Loucy (cell line): ENCODE results near the gene SUPV3L1.
"Not testable (repeated sequence)": the region's sequence is repeated elsewhere in the genome, so short reads cannot be mapped to it uniquely, and the experiment has no call there.

ENCODE experiments used
- H2AFZ ChIP-seq: fragments of 200-600 bp; sonication (generic); 2 replicates; pipeline ENCODE4 v1.6.0; 2016; ENCODE audit warnings: antibody characterized with exemption, mild to moderate bottlenecking, low read length, moderate library complexity
- H3F3A ChIP-seq: fragments of 200-600 bp; 2 replicates; pipeline ENCODE4 v1.6.0; 2016; ENCODE audit warnings: antibody characterized with exemption, low read depth, mild to moderate bottlenecking
- H3K27me3 ChIP-seq: fragments of 200-600 bp; sonication (generic); 2 replicates; pipeline ENCODE4 v1.6.1; 2014; ENCODE audit warnings: low read length, mild to moderate bottlenecking; ENCODE audit not compliant: insufficient read depth, poor library complexity, severe bottlenecking
- H3K36me3 ChIP-seq: fragments of 200-600 bp; sonication (generic); 2 replicates; pipeline ENCODE4 v1.6.1; 2016; ENCODE audit warnings: low read length; ENCODE audit not compliant: insufficient read depth
- H3K4me1 ChIP-seq: fragments of 200-600 bp; sonication (generic); 2 replicates; pipeline ENCODE4 v1.5.1; 2014; ENCODE audit warnings: low read length, mild to moderate bottlenecking; ENCODE audit not compliant: insufficient read depth, poor library complexity, severe bottlenecking
- H3K4me2 ChIP-seq: fragments of 200-600 bp; sonication (generic); 2 replicates; pipeline ENCODE4 v1.6.0; 2014; ENCODE audit warnings: antibody characterized with exemption, low read length, low read depth, mild to moderate bottlenecking; ENCODE audit not compliant: poor library complexity, severe bottlenecking
- H3K4me3 ChIP-seq: fragments of 200-600 bp; sonication (generic); 2 replicates; pipeline ENCODE4 v1.5.1; 2014; ENCODE audit warnings: low read length, mild to moderate bottlenecking, mixed read lengths; ENCODE audit not compliant: poor library complexity, severe bottlenecking
- H3K79me2 ChIP-seq: fragments of 200-600 bp; sonication (generic); 2 replicates; pipeline ENCODE4 v1.6.1; 2014; ENCODE audit warnings: low read length; ENCODE audit not compliant: insufficient read depth
- H3K9ac ChIP-seq: fragments of 200-600 bp; sonication (generic); 2 replicates; pipeline ENCODE4 v1.6.0; 2014; ENCODE audit warnings: mild to moderate bottlenecking, low read depth, low read length, moderate library complexity; ENCODE audit not compliant: poor library complexity, severe bottlenecking
- H3K9me2 ChIP-seq: fragments of 200-600 bp; sonication (generic); replicated peaks from 2 replicates; pipeline ENCODE4 v1.6.1; 2016; ENCODE audit warnings: low read depth, low read length, mixed read lengths
- H3K9me3 ChIP-seq: fragments of 200-600 bp; sonication (generic); 2 replicates; pipeline ENCODE4 v1.6.1; 2014; ENCODE audit warnings: mild to moderate bottlenecking, antibody characterized with exemption, low read length, low read depth; ENCODE audit not compliant: insufficient read depth
- H4K20me1 ChIP-seq: fragments of 200-600 bp; sonication (generic); 2 replicates; pipeline ENCODE4 v1.6.0; 2014; ENCODE audit warnings: antibody characterized with exemption, low read length, mild to moderate bottlenecking; ENCODE audit not compliant: insufficient read depth, poor library complexity, severe bottlenecking
- EZH2phosphoT487 ChIP-seq: fragments of 200-600 bp; IDR thresholded peaks from 2 replicates; pipeline ENCODE4 v1.6.1; 2018; ENCODE audit warnings: antibody characterized with exemption, mild to moderate bottlenecking, moderate library complexity, borderline replicate concordance
- TF ChIP-seq, protein P1 (sequence below): fragments of 200-600 bp; sonication (generic); conservative IDR thresholded peaks from 2 replicates; pipeline ENCODE4 v1.5.1; 2014; ENCODE audit warnings: mild to moderate bottlenecking, antibody characterized with exemption, low read length

SUPV3L1 gene

DNA sequence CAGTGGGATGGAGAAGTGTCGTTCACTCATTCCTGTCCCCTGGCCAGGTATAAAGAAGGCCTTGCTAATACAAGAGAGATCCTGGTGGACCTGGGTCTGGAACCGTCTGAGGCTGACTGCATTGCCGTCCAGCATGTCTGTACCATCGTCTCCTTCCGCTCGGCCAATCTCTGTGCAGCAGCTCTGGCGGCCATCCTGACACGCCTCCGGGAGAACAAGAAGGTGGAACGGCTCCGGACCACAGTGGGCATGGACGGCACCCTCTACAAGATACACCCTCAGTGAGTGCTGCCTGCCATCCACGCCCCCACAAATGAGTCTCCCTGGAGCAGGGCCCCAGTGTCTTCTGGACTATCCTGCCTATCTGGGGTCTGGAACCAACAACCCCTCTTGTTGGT is 67.3 kb downstream of the SUPV3L1 start:
- Histone ChIP-seq H3K79me2 (no peaks in the 10 kb centered on the region), H3K9me2 (no peaks in the 10 kb centered on the region), H3K9ac (no peak overlapping the region), H3F3A (no peaks in the 10 kb centered on the region), H3K4me2 (no peak overlapping the region), H3K27me3 (no peaks in the 10 kb centered on the region), H2AFZ (no peak overlapping the region), H3K9me3 (no peaks in the 10 kb centered on the region), H3K36me3 (no peaks in the 10 kb centered on the region), H3K4me1 (no peaks in the 10 kb centered on the region), H4K20me1 (no peaks in the 10 kb centered on the region), H3K4me3 (no peak overlapping the region)
- no peak for TF ChIP-seq EZH2phosphoT487
- TF ChIP-seq, protein P1, sequence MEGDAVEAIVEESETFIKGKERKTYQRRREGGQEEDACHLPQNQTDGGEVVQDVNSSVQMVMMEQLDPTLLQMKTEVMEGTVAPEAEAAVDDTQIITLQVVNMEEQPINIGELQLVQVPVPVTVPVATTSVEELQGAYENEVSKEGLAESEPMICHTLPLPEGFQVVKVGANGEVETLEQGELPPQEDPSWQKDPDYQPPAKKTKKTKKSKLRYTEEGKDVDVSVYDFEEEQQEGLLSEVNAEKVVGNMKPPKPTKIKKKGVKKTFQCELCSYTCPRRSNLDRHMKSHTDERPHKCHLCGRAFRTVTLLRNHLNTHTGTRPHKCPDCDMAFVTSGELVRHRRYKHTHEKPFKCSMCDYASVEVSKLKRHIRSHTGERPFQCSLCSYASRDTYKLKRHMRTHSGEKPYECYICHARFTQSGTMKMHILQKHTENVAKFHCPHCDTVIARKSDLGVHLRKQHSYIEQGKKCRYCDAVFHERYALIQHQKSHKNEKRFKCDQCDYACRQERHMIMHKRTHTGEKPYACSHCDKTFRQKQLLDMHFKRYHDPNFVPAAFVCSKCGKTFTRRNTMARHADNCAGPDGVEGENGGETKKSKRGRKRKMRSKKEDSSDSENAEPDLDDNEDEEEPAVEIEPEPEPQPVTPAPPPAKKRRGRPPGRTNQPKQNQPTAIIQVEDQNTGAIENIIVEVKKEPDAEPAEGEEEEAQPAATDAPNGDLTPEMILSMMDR: no peak

DNA sequence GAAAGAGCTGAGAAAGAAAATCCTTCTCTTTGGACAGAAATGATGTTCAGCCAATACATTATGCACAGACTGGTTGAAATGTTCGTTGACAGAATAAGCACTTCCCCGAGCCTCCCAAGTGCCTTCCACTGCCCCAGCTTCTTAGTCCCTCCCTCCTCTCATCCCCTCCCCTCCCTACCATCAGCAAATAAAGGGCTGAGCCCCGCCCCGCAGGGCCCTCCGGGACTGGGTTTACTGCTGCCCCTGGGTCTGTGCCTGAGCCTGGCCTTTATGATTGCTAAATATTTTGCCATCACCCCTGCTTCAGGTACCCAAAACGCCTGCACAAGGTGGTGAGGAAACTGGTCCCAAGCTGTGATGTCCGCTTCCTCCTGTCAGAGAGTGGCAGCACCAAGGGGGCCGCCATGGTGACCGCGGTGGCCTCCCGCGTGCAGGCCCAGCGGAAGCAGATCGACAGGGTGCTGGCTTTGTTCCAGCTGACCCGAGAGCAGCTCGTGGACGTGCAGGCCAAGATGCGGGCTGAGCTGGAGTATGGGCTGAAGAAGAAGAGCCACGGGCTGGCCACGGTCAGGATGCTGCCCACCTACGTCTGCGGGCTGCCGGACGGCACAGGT is 68.2 kb downstream of the SUPV3L1 start:
- no peak for TF ChIP-seq EZH2phosphoT487
- Histone ChIP-seq H4K20me1 (no peaks in the 10 kb centered on the region), H3K27me3 (no peaks in the 10 kb centered on the region), H3K9me2 (no peaks in the 10 kb centered on the region), H3K4me2 (no peak overlapping the region), H2AFZ (no peak overlapping the region), H3K9me3 (no peaks in the 10 kb centered on the region), H3K4me1 (no peaks in the 10 kb centered on the region), H3K36me3 (no peaks in the 10 kb centered on the region), H3F3A (no peaks in the 10 kb centered on the region), H3K9ac (no peak overlapping the region), H3K4me3 (no peak overlapping the region), H3K79me2 (no peaks in the 10 kb centered on the region)

DNA sequence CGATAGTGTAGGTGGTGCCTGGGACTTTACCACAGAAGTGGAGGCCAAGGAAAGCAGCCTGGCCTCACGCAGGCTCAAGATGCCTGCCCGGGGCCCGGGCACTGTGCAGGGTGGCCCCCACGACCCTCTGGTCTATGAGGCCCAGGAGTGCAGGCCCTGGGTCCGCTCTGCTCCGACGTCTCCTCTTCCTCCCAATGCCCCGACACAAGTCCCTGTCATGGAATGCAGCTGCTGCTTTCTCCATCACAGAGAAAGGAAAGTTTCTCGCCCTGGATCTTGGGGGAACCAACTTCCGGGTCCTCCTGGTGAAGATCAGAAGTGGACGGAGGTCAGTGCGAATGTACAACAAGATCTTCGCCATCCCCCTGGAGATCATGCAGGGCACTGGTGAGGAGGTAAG is 70.0 kb downstream of the SUPV3L1 start:
- Histone ChIP-seq H3K9ac (no peak overlapping the region), H3K4me2 (no peak overlapping the region), H3K9me3 (no peaks in the 10 kb centered on the region), H2AFZ (no peak overlapping the region), H3K36me3 (no peaks in the 10 kb centered on the region), H4K20me1 (no peaks in the 10 kb centered on the region), H3F3A (no peaks in the 10 kb centered on the region), H3K9me2 (no peaks in the 10 kb centered on the region), H3K4me1 (no peaks in the 10 kb centered on the region), H3K27me3 (no peaks in the 10 kb centered on the region), H3K4me3 (no peak overlapping the region), H3K79me2 (no peaks in the 10 kb centered on the region)
- TF ChIP-seq EZH2phosphoT487: no peak
- TF ChIP-seq, protein P1: no peak

DNA sequence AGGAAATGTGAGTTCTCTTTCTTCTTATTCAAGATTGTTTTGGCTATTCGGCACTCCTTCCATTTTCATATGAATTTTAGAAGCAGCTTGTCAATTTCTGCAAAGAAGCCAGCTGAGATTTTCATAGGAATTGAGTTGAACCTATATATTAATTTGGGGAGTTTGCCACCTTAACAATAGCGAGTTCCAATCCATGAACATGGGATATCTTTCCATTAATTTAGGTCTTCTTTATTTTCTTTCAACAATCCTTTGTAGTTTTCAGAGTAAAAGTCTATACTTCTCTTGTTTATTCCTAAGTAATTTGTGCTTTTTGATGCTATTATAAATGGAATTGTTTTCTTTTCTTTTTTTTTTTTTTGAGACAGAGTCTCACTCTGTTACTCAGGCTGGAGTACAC is 71.4 kb downstream of the SUPV3L1 start:
- H3K4me2 ChIP-seq, H3K27me3 ChIP-seq, H3K4me3 ChIP-seq, H4K20me1 ChIP-seq, H3K79me2 ChIP-seq, H3K9me3 ChIP-seq, H2AFZ ChIP-seq, H3K4me1 ChIP-seq, H3K36me3 ChIP-seq, H3K9ac ChIP-seq, H3F3A ChIP-seq, H3K9me2 ChIP-seq: not testable (repeated sequence)
